RWPE1 (cell line): ENCODE data around the gene TMEM108.

Source experiments
- CTCF ChIA-PET: fragments of 350-600 bp; sonication (Branson Sonifier 250); formaldehyde crosslinking; extraction: SDS; loops from one replicate; lab custom pipeline; 2021; lab: Yijun Ruan, JAX
- POLR2A ChIA-PET: fragments of 400-600 bp; formaldehyde crosslinking; extraction: SDS; loops from one replicate; lab custom pipeline; 2020; ENCODE audit warnings: antibody characterized with exemption; ENCODE audit not compliant: low non-redundant PET; lab: Yijun Ruan, JAX
- DNase-seq: peaks from one replicate; pipeline ENCODE4 v3.0.0; 2012; ENCODE audit warnings: low spot score
- H3K27ac ChIP-seq: fragments of 450-650 bp; 2 replicates; pipeline ENCODE4 v1.5.1; 2017
- TF ChIP-seq, protein P1 (sequence below): fragments of 450-650 bp; conservative IDR thresholded peaks from 2 replicates; pipeline ENCODE4 v1.5.1; 2017; ENCODE audit warnings: low read depth, mild to moderate bottlenecking

Gene TMEM108

DNA sequence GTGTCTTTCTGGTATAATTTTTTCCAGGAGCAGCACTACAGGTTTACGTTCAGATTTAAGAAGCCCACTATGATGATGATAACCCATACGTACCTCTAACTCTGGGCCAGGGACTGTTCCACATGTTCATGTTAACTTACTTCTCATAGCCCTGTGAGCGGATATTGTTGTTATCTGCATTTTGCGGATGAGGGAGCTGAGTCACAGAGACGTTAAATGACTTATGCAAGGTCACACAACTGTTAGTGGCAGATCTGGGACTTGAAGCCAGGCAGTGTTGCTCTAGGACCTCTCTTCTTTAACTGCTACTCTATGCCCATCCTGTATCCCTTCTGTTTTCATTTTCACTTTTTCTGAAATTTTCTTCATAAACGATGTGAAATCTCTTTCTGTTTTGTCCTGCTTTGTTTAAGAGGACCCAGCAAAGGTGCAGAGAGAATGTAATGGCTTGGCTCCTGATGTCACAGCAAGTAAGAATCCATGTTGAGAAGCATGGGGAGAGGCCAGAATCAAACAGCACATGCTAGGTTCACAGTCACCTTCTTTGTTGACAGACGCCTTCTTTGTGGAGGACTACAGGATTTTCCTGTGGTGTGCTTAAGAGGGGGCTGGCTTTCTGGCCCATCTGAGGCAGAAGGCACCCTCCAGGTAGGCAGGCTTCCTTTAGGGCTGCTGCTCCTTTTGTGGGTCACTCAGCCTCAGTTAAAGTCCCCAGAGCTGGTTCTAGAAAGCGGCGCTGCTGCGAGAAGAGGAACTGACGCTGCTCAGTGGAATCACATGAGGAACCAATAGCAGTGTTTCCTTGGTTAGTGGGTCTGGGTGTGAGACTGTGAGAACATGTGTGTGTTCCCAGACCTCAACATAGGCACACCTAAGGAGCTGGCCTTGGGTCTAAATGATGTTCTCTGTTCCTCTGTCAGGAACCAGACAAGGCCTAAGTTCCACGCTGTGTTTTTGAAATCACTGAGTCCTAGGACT lies 121.6 kb downstream of the TMEM108 start:
- CTCF ChIA-PET = interaction anchor here (0.5 kb wide), 1 partner anchor 21 kb away, joined by 5 read pairs; no protein-coding TSS in a partner anchor
- no peak overlapping the region for H3K27ac ChIP-seq
- TF ChIP-seq, protein P1, sequence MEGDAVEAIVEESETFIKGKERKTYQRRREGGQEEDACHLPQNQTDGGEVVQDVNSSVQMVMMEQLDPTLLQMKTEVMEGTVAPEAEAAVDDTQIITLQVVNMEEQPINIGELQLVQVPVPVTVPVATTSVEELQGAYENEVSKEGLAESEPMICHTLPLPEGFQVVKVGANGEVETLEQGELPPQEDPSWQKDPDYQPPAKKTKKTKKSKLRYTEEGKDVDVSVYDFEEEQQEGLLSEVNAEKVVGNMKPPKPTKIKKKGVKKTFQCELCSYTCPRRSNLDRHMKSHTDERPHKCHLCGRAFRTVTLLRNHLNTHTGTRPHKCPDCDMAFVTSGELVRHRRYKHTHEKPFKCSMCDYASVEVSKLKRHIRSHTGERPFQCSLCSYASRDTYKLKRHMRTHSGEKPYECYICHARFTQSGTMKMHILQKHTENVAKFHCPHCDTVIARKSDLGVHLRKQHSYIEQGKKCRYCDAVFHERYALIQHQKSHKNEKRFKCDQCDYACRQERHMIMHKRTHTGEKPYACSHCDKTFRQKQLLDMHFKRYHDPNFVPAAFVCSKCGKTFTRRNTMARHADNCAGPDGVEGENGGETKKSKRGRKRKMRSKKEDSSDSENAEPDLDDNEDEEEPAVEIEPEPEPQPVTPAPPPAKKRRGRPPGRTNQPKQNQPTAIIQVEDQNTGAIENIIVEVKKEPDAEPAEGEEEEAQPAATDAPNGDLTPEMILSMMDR = no peak
- POLR2A ChIA-PET = no interaction called here
- DNase-seq = no peak

DNA sequence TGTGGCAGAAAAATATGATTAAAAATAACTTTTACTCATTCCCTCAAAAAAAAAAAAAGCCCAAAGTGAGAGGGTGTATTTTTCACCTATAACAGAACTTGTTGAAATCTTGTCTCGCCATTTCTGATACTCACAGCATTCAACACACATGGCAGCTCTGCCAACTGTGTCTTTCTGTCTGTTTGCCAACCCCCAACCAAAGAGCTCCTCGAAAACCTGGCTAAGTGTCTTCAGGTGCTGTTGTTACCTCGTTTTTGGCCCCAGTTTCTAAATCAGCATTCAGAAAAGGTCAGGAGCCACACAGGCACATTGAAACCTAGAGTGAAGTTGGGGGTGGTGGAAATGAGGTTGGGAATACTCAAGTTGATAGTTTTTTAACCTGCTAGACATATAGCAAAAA lies 123.5 kb downstream of the TMEM108 start:
- DNase-seq = no peak
- CTCF ChIA-PET = interaction anchor here (0.7 kb wide), 1 partner anchor 47 kb away, joined by 5 read pairs; no protein-coding TSS in a partner anchor
- POLR2A ChIA-PET = no interaction called here
- TF ChIP-seq, protein P1 = no peak
- H3K27ac ChIP-seq = no peak overlapping the region

GRCh38 chr3:133162265-133162664 lies 124.1 kb downstream of the TMEM108 start:
- TF ChIP-seq, protein P1 = no peak
- no peak for DNase-seq
- POLR2A ChIA-PET = no interaction called here
- H3K27ac ChIP-seq = no peak overlapping the region
- CTCF ChIA-PET = interaction anchor here (0.7 kb wide), 1 partner anchor 19 kb away, joined by 3 read pairs; no protein-coding TSS in a partner anchor

DNA sequence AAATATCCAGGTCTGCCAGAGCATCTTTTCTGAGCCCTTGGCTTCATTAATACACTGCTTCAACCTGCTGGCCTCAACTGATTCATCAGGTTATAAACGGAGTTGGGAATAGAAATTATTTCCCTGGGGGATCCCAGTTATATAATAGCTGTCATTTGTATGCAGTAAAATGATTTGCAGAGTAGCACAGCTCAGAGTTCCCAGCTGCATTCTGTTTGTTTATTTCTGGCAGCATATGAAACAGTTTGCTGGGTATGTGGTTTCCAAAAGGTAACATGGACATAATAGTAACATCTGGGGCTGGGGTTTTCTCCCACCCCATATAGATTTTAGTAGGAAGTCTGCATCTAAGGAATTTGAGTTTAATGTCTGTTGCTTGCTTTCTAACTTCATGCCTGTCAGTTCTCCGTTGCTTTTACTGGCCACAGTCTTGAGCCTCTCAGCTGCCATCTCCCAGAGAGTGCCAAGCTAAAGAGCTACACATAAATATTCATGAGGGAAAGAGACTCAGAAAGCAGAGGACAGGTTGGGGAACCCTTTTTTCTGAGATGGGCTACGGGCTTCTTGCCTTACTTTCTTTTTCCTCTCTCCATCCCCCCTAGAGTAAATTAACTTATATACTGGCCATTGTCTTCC lies 124.6 kb downstream of the TMEM108 start:
- ChIA-PET POLR2A (no interaction called here), CTCF (interaction anchor here (0.7 kb wide), 1 partner anchor 19 kb away, joined by 3 read pairs; no protein-coding TSS in a partner anchor)
- H3K27ac ChIP-seq = no peak overlapping the region
- no peak for DNase-seq
- TF ChIP-seq, protein P1 = no peak

DNA sequence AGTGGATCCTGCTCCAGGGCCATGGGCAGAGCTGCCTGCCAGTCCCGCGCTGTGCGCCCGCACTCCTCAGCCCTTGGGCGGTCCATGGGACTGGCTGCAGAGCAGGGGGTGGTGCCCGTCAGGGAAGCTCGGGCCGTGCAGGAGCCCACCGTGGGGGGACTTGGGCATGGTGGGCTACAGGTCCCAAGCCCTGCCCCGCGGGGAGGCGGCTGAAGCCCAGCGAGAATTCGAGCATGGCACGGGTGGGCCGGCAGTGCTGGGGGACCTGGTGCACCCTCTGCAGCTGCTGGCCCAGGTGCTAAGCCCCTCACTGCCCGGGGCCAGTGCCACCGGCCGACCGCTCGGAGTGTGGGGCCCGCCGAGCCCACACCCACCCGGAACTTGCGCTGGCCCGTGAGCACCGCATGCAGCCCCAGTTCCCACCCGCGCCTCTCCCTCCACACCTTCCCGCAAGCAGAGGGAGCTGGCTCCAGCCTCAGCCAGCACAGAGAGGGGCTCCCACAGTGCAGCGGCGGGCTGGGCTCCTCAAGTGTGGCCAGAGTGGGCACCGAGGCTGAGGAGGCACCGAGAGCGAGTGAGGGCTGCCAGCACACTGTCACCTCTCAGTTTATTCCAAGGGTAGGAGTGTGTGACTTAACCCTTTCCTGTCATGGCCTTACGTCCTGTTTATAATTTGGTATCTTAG lies 129.3 kb downstream of the TMEM108 start:
- TF ChIP-seq, protein P1 = no peak
- no peak for DNase-seq
- CTCF ChIA-PET = no interaction called here
- POLR2A ChIA-PET = no interaction called here
- H3K27ac ChIP-seq = no peak overlapping the region

DNA sequence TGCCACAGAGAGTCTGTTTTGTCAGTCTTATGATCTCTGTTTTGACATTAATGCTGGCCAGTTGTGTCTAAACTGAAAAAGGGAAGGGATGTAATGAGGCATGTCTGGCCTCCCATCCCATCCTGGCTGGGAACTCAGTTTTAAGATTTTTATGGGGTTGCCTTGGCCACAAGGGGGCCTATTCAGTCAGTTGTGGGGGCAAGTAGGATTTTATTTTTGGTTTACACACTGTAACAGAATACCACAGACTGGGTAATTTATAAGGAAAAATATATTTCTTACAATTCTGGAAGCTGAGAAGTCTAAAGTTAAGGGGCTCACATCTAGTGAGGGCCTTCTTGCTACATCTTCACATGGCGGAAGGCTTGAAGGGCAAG lies 129.8 kb downstream of the TMEM108 start:
- H3K27ac ChIP-seq = no peak overlapping the region
- TF ChIP-seq, protein P1 = no peak
- ChIA-PET POLR2A (no interaction called here), CTCF (interaction anchor here (0.6 kb wide), 1 partner anchor 176 kb away, joined by 3 read pairs; no protein-coding TSS in a partner anchor)
- no peak for DNase-seq
